ENCODE measurements around the gene CDH5.

GRCh38 chr16:66344533-66345145, 21.9 kb upstream of the CDH5 start:
- TF ChIP-seq CTCF (IDR thresholded peaks at IDR 0.05) (peak in 1 of 3 experiments; percentile 58), POLR2A (IDR thresholded peaks at IDR 0.05) (no peak), POLR2AphosphoS5 (IDR thresholded peaks at IDR 0.05; ENCODE audit: insufficient read depth in 1 of 2, low read depth in 1 of 2) (no peak)

Measured in vagina (tissue), 2 donors.